Spleen (tissue), 11 donors: ENCODE measurements around the gene ITPR2. TPM values are rescaled to one million over a fixed set of nuclear protein-coding genes. Genes with fewer than 3 reads are reported as not detected.
"Not testable (repeated sequence)": the region's sequence is repeated elsewhere in the genome, so short reads cannot be mapped to it uniquely, and the experiment has no call there.

Source experiments
- DNase-seq: peaks from one replicate; pipeline ENCODE4 v3.0.0-alpha.2; 2020
- H3K27ac ChIP-seq, 8 donors: fragments of 200-600 bp; sonication (generic) in 7 of 8; 1 replicate in 4 of 8; 2 replicates in 4 of 8; pipeline versions ENCODE4 v1.5.0 to v1.8.0; 2016 to 2021; ENCODE audit warnings: inconsistent platforms in 4 of 8, mild to moderate bottlenecking in 4 of 8, moderate library complexity in 1 of 8
- H3K27me3 ChIP-seq, 7 donors: fragments of 200-600 bp; sonication (generic) in 6 of 7; replicated peaks in 1 of 7; 1 replicate in 4 of 7; 2 replicates in 3 of 7; pipeline versions ENCODE4 v1.5.0 to v1.8.0; 2016 to 2021; ENCODE audit warnings: inconsistent platforms in 3 of 7, mild to moderate bottlenecking in 1 of 7
- H3K36me3 ChIP-seq, 6 donors: fragments of 200-600 bp; sonication (generic) in 5 of 6; 1 replicate in 4 of 6; 2 replicates in 2 of 6; pipeline versions ENCODE4 v1.5.0 to v1.8.0; 2016 to 2021; ENCODE audit warnings: inconsistent platforms in 2 of 6
- H3K4me1 ChIP-seq, 6 donors: fragments of 200-600 bp; sonication (generic) in 5 of 6; 1 replicate in 3 of 6; 2 replicates in 3 of 6; pipeline versions ENCODE4 v1.5.0 to v1.8.0; 2016 to 2021; ENCODE audit warnings: inconsistent platforms in 3 of 6
- H3K4me3 ChIP-seq, 8 donors: fragments of 200-600 bp; sonication (generic) in 7 of 8; 1 replicate in 4 of 8; 2 replicates in 4 of 8; pipeline versions ENCODE4 v1.5.0 to v1.8.0; 2016 to 2021; ENCODE audit warnings: inconsistent platforms in 4 of 8, mild to moderate bottlenecking in 4 of 8, moderate library complexity in 2 of 8
- H3K9me3 ChIP-seq, 8 donors: fragments of 200-600 bp; sonication (generic) in 7 of 8; 1 replicate in 4 of 8; 2 replicates in 4 of 8; pipeline versions ENCODE4 v1.5.0 to v1.8.0; 2016 to 2021; ENCODE audit warnings: inconsistent platforms in 4 of 8
- CTCF ChIP-seq, 11 experiments: fragments of 200-600 bp in 7 of 11; fragments of 450-650 bp in 4 of 11; sonication (generic) in 4 of 11; IDR thresholded peaks in 8 of 11; conservative IDR thresholded peaks in 3 of 11; 1 replicate in 7 of 11; 2 replicates in 4 of 11; pipeline versions ENCODE4 v1.4.0 to v1.8.0; 2016 to 2021; ENCODE audit warnings: antibody characterized with exemption in 11 of 11, inconsistent platforms in 4 of 11, mild to moderate bottlenecking in 1 of 11
- POLR2A ChIP-seq, 3 donors: fragments of 450-650 bp; IDR thresholded peaks; one replicate each; pipeline ENCODE4 v1.5.1; 2017; ENCODE audit warnings: antibody characterized with exemption in 3 of 3, mild to moderate bottlenecking in 1 of 3
- POLR2AphosphoS5 ChIP-seq, 3 donors: sonication (generic); formaldehyde crosslinking; IDR thresholded peaks; one replicate each; pipeline ENCODE4 v1.5.1; 2017; ENCODE audit warnings: antibody characterized with exemption in 3 of 3
- WGBS, 5 donors: extraction: QIAGEN DNeasy Blood & Tissue Kit in 3 of 5; methylation state at CpG; one replicate each; pipeline versions ENCODE4 v1.1.5 to v1.1.7; 2013 to 2018; 5-methylcytosine and 5-hydroxymethylcytosine counted together
- intact Hi-C: fragments of 100-400 bp; cut with DNase I; formaldehyde crosslinking; loops from one replicate; pipeline ENCODE4 v1.15.0; 2023; ENCODE audit warnings: low total_unique reads
- polyA plus RNA-seq, 3 donors: library from polyadenylated mRNA; stranded (reverse); fragments of 200-250 nt; gene quantifications; one replicate each; pipeline ENCODE4 v1.2.1, GENCODE V29; 2013
- total RNA-seq, 7 donors: library from RNA; depleted of rRNA in 3 of 7; stranded (reverse); fragments of >200 nt in 3 of 7; fragmentation: NEBNext Ultra II Directional in 4 of 7; extraction: Animal tissue kit (Norgen Biotek cat#: 25700) in 4 of 7; gene quantifications; one replicate each; pipeline versions ENCODE4 v1.1.0 to v1.2.1, GENCODE V29; 2016 to 2021
- donor health status: healthy with polysubstance abuse.
- donor health status: DM: no; HTN: no; CAD: no; lungs with moderate emphysema.
- donor health status: DM: no; HTN: no; CAD: no.
- donor health status: Bipolar disorder and iron deficiency.
- donor health status: healthy.
- donor health status: DM: no; HTN: no; CAD: no.
- donor health status: DM: yes; HTN: yes; CAD: no.

ITPR2 gene
- total and polyA plus RNA-seq, 10 donors: 3.2 to 105 (median 60.4) TPM

DNA sequence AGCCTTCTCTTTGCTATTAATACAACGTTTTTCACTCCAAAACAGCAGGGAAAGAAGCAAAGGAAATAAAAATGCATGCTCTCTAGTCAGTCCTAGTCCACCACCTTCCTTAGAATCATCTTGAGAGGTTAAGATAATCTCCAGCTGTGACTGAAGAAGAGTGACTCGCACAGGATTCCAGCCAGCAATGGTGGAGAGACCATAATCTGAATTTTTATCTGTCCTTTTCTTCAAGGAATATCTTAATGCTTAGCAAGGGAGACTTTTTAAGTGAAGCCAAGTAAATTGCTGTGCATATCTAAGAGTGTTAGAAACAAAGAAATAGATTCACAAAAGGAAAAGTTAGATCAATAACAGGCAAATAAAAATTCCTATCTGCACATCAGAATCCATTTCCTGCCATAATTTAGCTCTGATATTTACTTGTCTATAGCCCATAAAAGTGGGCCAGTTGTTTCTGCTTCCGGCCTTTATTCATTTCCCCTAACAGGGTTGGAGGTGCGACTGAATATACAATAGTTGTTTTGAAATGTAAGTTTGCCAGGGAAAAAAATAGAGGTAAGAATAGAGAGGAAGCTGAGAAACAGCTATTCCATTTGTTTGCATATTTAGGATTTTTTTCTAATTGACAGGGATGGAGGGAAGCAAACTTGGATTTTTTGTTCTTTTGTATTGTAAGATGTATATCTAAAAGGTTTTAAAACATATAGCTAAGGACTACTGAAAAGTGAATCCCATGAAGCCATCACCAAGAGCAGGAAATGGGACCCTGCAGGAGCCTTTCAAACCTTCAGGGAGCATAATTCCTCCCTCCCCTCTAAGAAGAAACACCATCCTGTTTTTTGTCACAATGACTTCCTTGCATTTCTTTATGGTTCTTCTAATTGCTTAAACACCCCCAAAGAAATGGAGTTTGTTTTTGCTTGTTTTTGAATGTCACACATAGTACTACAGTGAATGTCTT is 154.0 kb downstream of the ITPR2 start:
- DNase-seq: no peak
- intact Hi-C loops: no loop called here
- H3K4me1 ChIP-seq: no peaks in the 10 kb centered on the region

GRCh38 chr12:26671487-26671886 is 161.5 kb downstream of the ITPR2 start:
- intact Hi-C loops, H3K27me3 ChIP-seq, H3K4me1 ChIP-seq, H3K27ac ChIP-seq, H3K4me3 ChIP-seq, H3K9me3 ChIP-seq, DNase-seq: not testable (repeated sequence)
- H3K36me3 ChIP-seq: peaks cover 0 to 22% (median 0%) of the 10 kb centered on the region in 6 donors
- 63 to 94% (median 83%) methylated on average over 3 to 5 of the region's 5 CpGs for WGBS, 5 donors

More for the DNA sequence above, 154.0 kb downstream of the ITPR2 start:
- no peaks in the 10 kb centered on the region for H3K27me3 ChIP-seq
- peaks cover 0 to 59% (median 11%) of the 10 kb centered on the region in 6 donors for H3K36me3 ChIP-seq
- no peak overlapping the region for H3K4me3 ChIP-seq
- WGBS, 5 donors: 47 to 71% (median 67%) methylated on average over 4 of the region's 4 CpGs
- H3K27ac ChIP-seq: no peak overlapping the region
- TF ChIP-seq POLR2A (IDR thresholded peaks at IDR 0.05) (no peak), CTCF (IDR thresholded peaks at IDR 0.05 in 8 of 11, conservative IDR thresholded peaks at IDR 0.05 in 3 of 11) (no peak), POLR2AphosphoS5 (IDR thresholded peaks at IDR 0.05) (no peak)
- peaks cover 0 to 11% (median 9%) of the 10 kb centered on the region in 8 donors for H3K9me3 ChIP-seq

DNA sequence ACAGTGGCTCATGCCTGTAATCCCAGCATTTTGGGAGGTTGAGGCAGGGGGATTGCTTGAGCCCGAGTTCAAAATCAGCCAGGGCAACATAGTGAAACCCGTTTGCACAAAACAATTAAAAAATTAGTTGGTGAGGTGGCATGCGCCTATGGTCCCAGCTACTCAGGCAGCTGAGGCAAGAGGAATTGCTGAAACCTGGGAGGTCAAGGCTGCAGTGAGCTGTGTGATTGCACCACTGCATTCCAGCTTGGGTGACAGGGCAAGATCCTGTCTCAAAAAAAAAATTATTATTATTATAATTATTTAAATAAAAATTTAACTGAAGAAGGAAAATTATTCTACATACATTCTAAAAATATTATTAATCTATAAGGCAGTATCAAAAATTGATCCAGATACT is 164.1 kb downstream of the ITPR2 start:
- 70 to 91% (median 82%) methylated on average over 3 of the region's 3 CpGs for WGBS, 5 donors
- no peak overlapping the region for H3K4me3 ChIP-seq
- peaks cover 0 to 39% (median 5%) of the 10 kb centered on the region in 6 donors for H3K36me3 ChIP-seq
- no peak overlapping the region for H3K27ac ChIP-seq
- TF ChIP-seq CTCF (IDR thresholded peaks at IDR 0.05 in 8 of 11, conservative IDR thresholded peaks at IDR 0.05 in 3 of 11) (no peak), POLR2A (IDR thresholded peaks at IDR 0.05) (no peak), POLR2AphosphoS5 (IDR thresholded peaks at IDR 0.05) (no peak)
- intact Hi-C loops: no loop called here
- no peaks in the 10 kb centered on the region for H3K9me3 ChIP-seq
- no peaks in the 10 kb centered on the region for H3K4me1 ChIP-seq
- DNase-seq: no peak
- no peaks in the 10 kb centered on the region for H3K27me3 ChIP-seq

GRCh38 chr12:26668230-26668629 is 164.8 kb downstream of the ITPR2 start:
- DNase-seq: no peak
- no peak for TF ChIP-seq POLR2AphosphoS5 (IDR thresholded peaks at IDR 0.05)
- TF ChIP-seq CTCF (IDR thresholded peaks at IDR 0.05 in 8 of 11, conservative IDR thresholded peaks at IDR 0.05 in 3 of 11): no peak
- TF ChIP-seq POLR2A (IDR thresholded peaks at IDR 0.05): no peak
- intact Hi-C loops: no loop called here
- peaks cover 0 to 45% (median 11%) of the 10 kb centered on the region in 6 donors for H3K36me3 ChIP-seq
- no peaks in the 10 kb centered on the region for H3K27me3 ChIP-seq
- WGBS, 5 donors: 93 to 100% (median 94%) methylated on average over 1 of the region's 1 CpG
- no peaks in the 10 kb centered on the region for H3K9me3 ChIP-seq
- H3K27ac ChIP-seq: no peak overlapping the region
- H3K4me3 ChIP-seq: no peak overlapping the region
- H3K4me1 ChIP-seq: no peaks in the 10 kb centered on the region
